Measurements from ENCODE around the gene EPHB6.

DNA sequence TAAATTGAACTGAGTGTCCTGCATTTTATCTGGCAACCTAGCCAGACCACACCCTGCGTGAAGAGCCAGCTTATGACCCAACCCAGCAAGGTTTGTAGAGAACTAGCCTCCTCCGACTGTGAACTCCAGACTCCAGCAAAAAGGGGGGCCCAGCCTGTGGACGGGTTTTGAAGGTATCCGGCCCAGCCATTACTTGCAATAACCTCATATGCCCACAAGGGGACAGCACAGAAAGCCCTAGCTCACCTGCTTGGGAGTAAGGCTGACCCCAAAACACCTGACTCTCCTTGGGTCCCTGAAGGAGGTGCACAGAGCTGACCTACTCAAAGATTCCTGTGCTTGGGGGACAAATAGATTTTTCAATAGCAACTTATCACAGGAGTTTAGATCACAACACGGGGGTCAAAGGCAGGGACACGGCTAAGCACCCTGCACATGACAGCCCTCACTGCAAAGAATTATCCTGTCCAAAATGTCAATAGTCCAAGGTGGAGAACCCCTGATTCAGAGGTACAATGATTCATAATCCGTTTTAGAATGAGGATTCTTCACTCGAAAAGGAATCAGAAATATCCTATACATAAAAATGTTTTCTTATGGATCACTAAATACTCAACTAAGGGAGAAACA, 26.1 kb downstream of the EPHB6 start:
- TF ChIP-seq, protein P1, sequence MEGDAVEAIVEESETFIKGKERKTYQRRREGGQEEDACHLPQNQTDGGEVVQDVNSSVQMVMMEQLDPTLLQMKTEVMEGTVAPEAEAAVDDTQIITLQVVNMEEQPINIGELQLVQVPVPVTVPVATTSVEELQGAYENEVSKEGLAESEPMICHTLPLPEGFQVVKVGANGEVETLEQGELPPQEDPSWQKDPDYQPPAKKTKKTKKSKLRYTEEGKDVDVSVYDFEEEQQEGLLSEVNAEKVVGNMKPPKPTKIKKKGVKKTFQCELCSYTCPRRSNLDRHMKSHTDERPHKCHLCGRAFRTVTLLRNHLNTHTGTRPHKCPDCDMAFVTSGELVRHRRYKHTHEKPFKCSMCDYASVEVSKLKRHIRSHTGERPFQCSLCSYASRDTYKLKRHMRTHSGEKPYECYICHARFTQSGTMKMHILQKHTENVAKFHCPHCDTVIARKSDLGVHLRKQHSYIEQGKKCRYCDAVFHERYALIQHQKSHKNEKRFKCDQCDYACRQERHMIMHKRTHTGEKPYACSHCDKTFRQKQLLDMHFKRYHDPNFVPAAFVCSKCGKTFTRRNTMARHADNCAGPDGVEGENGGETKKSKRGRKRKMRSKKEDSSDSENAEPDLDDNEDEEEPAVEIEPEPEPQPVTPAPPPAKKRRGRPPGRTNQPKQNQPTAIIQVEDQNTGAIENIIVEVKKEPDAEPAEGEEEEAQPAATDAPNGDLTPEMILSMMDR (IDR thresholded peaks at IDR 0.05; ENCODE audit: low read length) = peak; percentile 91
- TF ChIP-seq EZH2 (IDR thresholded peaks at IDR 0.05; ENCODE audit: borderline replicate concordance, low read length) = no peak

Measured in OCI-LY1 (cell line).